VCaP (cell line): ENCODE results near the gene DENND1A.

ENCODE experiments used
- H3K27ac ChIP-seq: fragments of 450-650 bp; 2 replicates; pipeline ENCODE4 v1.5.1; 2017
- TF ChIP-seq, protein P1 (sequence below): fragments of 450-650 bp; conservative IDR thresholded peaks from 2 replicates; pipeline ENCODE4 v1.5.1; 2017; ENCODE audit warnings: mild to moderate bottlenecking, moderate library complexity

DENND1A gene

DNA sequence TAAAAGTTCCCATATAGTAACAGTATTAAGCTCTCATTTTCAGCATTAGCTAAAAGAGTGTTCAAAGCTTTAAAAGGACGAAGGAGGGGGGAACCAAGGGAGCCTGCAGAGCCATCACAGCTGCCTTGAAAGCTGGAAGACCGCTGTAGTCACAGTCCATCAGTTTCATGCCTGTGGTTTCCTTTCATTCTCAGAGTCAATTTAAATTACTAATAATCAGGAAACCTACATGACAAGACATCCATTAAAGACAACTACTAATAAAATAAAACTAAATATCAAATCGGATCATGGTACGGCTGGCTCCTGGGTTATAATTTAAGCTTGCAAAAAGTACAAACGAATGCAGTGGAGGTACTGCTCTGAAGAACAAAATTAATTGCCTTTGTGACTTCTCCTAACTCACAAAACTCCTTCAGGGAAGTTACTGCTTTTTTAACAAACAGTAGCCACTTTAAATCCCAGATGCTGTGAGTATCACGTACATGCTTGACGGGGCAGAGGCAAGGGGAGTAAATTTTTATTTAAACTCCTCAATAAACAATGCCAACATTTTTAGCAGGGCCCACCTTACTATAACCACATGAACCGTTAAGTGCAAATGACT lies 213.5 kb downstream of the DENND1A start:
- TF ChIP-seq, protein P1, sequence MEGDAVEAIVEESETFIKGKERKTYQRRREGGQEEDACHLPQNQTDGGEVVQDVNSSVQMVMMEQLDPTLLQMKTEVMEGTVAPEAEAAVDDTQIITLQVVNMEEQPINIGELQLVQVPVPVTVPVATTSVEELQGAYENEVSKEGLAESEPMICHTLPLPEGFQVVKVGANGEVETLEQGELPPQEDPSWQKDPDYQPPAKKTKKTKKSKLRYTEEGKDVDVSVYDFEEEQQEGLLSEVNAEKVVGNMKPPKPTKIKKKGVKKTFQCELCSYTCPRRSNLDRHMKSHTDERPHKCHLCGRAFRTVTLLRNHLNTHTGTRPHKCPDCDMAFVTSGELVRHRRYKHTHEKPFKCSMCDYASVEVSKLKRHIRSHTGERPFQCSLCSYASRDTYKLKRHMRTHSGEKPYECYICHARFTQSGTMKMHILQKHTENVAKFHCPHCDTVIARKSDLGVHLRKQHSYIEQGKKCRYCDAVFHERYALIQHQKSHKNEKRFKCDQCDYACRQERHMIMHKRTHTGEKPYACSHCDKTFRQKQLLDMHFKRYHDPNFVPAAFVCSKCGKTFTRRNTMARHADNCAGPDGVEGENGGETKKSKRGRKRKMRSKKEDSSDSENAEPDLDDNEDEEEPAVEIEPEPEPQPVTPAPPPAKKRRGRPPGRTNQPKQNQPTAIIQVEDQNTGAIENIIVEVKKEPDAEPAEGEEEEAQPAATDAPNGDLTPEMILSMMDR: no peak
- no peak overlapping the region for H3K27ac ChIP-seq

DNA sequence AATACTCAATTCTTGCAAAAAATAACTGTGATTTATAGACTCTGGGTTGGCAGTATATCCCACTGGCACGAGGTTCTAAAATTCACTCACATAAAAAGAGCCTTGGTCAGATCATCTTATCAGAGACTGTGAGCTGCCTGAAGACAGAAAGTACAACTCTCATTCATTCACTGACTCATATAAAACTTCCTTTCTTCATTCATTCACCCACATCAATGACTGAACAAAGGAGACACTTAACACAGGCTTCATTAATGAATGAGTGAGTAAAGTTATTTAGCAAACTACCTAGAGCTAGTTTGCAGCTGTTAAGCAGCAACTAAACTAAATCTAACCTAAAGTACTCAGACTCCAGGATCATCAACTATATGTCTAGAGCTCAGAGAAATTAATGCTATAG lies 214.7 kb downstream of the DENND1A start:
- no peak overlapping the region for H3K27ac ChIP-seq
- TF ChIP-seq, protein P1: no peak

DNA sequence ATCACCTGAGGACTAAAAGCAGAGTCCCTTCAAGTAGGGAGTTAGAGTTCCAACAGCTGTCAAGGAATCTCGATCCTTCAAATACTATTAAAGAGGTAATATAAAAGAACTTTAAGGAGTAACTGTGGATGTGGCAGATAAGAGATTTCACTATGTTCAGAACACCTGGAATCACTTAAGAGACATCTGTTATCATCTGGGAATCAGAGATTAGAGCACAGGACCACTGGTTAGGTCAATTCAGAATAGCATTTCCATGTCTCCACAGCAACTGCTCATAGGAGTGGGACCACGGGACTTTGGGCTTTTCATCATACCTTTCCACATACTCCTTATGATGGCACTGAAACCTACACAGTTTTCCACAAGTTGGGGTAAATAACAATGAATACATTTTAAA lies 216.6 kb downstream of the DENND1A start:
- TF ChIP-seq, protein P1: no peak

DNA sequence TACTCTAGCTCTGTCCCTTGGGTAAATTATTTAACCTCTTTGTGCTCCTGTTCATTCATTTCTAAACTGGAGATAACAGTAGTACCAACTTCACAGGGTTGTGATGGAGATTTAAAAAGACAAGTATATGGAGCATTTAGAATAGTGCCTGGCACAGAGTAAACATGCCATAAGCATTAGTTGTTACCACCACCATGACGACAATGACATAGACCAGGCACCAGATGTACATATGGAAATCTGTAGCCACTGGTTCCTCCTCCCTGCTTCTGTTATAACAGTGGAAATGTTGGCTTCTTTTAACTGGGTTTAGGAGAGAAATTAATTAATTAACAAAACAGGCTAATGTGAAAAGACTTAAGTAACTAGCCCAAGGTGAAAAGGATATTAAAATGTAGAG lies 217.5 kb downstream of the DENND1A start:
- no peak overlapping the region for H3K27ac ChIP-seq
- TF ChIP-seq, protein P1: no peak

More for the DNA sequence above, 216.6 kb downstream of the DENND1A start:
- no peak overlapping the region for H3K27ac ChIP-seq

DNA sequence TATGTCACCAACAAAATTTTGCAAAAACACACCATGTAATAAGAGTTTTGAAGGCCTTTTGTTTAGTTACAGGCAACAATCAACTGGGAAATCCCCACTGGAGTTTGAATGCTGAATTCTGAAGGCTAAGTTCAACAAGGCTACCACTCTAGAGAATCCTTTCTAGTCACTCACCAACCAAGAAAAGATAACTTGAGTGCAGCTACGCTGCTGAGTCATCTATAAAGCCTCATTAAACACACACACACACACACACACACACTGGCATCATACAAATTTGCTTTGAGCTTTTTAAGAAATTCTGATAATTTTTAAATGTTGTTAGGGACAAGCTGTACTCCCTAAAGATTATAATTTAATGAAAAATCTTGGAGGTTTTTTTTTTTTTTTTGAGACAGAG lies 219.6 kb downstream of the DENND1A start:
- TF ChIP-seq, protein P1: no peak
- no peak overlapping the region for H3K27ac ChIP-seq

DNA sequence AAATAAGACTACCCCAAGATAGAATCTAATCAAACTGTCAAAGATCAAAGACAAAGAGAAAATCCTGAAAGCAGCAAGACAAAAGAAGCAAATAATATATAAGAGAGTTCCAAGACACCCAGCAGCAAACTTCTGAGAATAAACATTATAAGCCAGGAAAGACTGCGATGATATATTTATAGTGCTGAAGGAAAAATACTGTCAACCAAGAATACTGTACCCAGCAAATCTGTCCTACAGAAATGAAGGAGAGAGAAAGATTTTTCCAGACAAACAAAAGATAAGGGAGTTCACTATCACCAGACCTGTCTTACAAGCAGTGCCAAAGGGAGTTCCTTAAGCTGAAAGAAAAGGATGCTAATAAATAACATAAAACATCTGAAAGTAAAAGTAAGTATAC lies 227.4 kb downstream of the DENND1A start:
- H3K27ac ChIP-seq: no peak overlapping the region
- TF ChIP-seq, protein P1: no peak

DNA sequence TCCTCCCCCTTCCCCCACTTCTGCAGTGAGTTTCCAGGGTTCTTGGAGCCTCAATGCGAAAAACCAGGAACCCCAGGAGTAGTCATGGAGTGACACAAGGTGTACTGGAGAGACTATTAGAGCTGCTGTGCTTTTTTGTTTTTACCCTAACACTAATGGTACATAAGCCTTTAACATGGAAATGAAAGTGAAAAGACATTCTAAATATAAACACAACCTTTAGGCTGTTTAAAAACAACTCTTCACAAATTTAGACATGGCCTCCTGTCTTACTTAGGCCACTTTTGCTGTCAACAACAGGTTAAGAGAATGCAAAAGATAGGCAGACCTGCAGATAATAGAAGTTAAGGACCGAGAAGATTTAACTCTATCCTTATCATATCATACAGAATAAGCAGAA lies 232.2 kb downstream of the DENND1A start:
- TF ChIP-seq, protein P1: no peak
- no peak overlapping the region for H3K27ac ChIP-seq
